22Rv1 (cell line): ENCODE data around the gene FAAP20.

ENCODE experiments used
- CTCF ChIP-seq: fragments of 450-650 bp; IDR thresholded peaks from 2 replicates; pipeline ENCODE4 v1.5.1; 2017; ENCODE audit warnings: mild to moderate bottlenecking
- ZFX ChIP-seq: fragments of 450-650 bp; IDR thresholded peaks from 2 replicates; pipeline ENCODE4 v1.6.1; 2017; ENCODE audit warnings: antibody characterized with exemption, borderline replicate concordance

GRCh38 chr1:2192031-2192995, 2.3 kb downstream of the FAAP20 start:
- no peak for TF ChIP-seq CTCF
- no peak for TF ChIP-seq ZFX
